Stimulated activated naive CD8-positive, alpha-beta T cell treated with anti-CD3 and anti-CD28 coated beads, Interleukin-15, Interleukin-2, amounts not matched to agents 100 ng/mL and 50 ng/mL, for 24 hours (primary cell): ENCODE data around the gene ZNF444.
A peak's percentile ranks its signal among the peaks of the same experiment; 100 is the strongest.
"Not testable (repeated sequence)": the region's sequence is repeated elsewhere in the genome, so short reads cannot be mapped to it uniquely, and the experiment has no call there.

Experiments used
- H3K27ac Mint-ChIP-seq: one replicate; pipeline ENCODE4 v1.8.0; 2021; ENCODE audit warnings: mild to moderate bottlenecking, mixed read lengths
- H3K27me3 Mint-ChIP-seq: one replicate; pipeline ENCODE4 v1.8.0; 2021; ENCODE audit warnings: mixed read lengths
- H3K36me3 Mint-ChIP-seq: one replicate; pipeline ENCODE4 v1.8.0; 2021; ENCODE audit warnings: low read depth, mixed read lengths
- H3K4me1 Mint-ChIP-seq: one replicate; pipeline ENCODE4 v1.8.0; 2021; ENCODE audit warnings: low read depth, mixed read lengths
- H3K4me3 Mint-ChIP-seq: one replicate; pipeline ENCODE4 v1.8.0; 2021; ENCODE audit warnings: mild to moderate bottlenecking, mixed read lengths
- H3K9me3 Mint-ChIP-seq: one replicate; pipeline ENCODE4 v1.8.0; 2021; ENCODE audit warnings: mixed read lengths

Gene ZNF444

DNA sequence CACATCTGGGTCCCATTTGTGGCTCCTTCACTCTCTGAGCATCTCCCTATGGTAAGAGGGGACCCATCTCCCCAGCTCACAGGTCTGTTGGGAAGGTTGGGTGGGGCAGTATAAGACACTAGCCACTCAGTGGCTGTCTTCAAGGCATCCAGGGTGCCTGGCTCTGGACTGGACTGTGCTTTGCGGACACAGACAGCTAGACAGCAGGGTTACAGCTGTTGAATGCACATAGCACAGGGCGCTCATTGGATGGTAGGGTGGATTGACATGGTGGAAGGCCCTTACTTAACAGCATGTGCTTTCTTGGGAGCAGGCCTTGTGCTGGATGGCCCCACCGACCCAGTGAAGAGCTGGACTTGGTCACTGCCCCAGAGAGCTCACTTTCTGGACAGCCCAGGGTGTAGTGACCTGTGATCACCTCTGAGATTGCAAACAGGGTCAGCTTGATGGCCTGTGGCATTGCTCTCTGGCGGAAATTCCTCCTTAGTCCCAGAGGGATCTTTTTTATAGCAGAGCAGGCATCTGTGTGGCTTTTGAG lies 1.9 kb downstream of the ZNF444 start:
- H3K27ac Mint-ChIP-seq = peak overlapping the region; percentile 26
- H3K4me1 Mint-ChIP-seq = peaks cover 27% of the 10 kb centered on the region
- H3K4me3 Mint-ChIP-seq = no peak overlapping the region
- H3K9me3 Mint-ChIP-seq = no peaks in the 10 kb centered on the region
- H3K36me3 Mint-ChIP-seq = peaks cover 5% of the 10 kb centered on the region
- no peaks in the 10 kb centered on the region for H3K27me3 Mint-ChIP-seq

DNA sequence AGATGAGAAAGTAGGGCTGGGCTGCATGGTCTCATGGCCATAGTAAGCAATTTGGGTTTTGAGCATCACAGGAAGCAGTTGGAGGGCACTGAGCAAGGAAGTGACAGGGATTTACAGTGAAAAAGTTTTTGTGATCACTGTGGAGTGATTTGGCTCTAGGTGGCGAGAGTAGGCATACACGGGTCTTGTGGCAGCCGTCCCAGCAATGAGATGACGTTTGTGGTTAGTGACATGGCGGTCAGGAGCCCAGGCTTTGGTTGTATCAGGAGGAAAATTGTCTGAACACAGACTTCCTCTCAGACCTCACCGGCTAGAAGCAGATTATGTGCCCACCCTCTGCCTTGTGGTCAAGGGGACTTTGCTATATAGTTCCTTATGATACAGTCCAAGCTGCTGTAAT lies 3.3 kb downstream of the ZNF444 start:
- H3K9me3 Mint-ChIP-seq = no peaks in the 10 kb centered on the region
- no peak overlapping the region for H3K27ac Mint-ChIP-seq
- H3K27me3 Mint-ChIP-seq = no peaks in the 10 kb centered on the region
- H3K4me1 Mint-ChIP-seq = peaks cover 27% of the 10 kb centered on the region
- H3K36me3 Mint-ChIP-seq = peaks cover 13% of the 10 kb centered on the region
- H3K4me3 Mint-ChIP-seq = peak overlapping the region; percentile 4

DNA sequence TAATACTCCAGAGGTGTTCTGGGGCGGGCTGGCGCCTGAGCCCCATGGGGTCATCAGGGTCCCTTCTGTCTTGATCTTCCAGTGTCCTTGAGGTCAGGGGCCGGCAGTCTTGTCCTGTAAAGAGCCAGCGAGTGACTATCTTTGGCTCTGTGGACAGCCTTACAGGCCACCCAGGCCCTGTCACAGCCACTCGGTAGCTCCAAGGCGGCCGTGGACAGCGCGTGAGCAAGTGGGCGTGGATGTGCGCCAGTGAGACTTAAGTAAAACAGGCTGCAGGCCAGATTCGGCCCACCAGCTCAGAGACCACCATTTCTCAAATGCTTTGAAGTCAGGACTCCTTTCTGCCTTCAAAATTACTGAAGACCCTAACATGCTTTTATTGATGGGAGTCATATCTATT lies 3.7 kb downstream of the ZNF444 start:
- peaks cover 24% of the 10 kb centered on the region for H3K4me1 Mint-ChIP-seq
- H3K27ac Mint-ChIP-seq = no peak overlapping the region
- no peak overlapping the region for H3K4me3 Mint-ChIP-seq
- no peaks in the 10 kb centered on the region for H3K9me3 Mint-ChIP-seq
- peaks cover 17% of the 10 kb centered on the region for H3K36me3 Mint-ChIP-seq
- H3K27me3 Mint-ChIP-seq = no peaks in the 10 kb centered on the region

DNA sequence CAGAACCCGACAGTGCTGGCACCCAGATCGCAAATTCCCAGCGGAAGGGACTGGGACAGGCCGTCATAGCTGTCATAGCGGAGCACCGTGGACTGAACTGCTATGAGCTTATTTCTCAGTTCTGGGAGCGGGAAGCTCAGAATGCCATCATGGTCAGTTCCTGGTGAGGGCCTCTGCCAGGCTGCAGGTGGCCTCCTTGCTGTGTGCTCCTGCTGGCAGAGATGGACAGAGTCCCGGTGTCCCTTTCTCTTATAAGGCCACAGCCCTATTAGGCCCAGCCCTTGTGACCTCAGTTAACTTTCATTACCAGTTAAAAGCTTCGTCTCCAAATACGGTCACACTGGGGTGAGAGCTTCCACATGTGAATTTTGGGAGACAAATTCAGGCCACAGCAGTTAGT lies 4.6 kb downstream of the ZNF444 start:
- Mint-ChIP-seq H3K36me3 (peaks cover 21% of the 10 kb centered on the region), H3K27me3 (no peaks in the 10 kb centered on the region), H3K4me3 (no peak overlapping the region), H3K9me3 (no peaks in the 10 kb centered on the region), H3K4me1 (peaks cover 15% of the 10 kb centered on the region), H3K27ac (no peak overlapping the region)

DNA sequence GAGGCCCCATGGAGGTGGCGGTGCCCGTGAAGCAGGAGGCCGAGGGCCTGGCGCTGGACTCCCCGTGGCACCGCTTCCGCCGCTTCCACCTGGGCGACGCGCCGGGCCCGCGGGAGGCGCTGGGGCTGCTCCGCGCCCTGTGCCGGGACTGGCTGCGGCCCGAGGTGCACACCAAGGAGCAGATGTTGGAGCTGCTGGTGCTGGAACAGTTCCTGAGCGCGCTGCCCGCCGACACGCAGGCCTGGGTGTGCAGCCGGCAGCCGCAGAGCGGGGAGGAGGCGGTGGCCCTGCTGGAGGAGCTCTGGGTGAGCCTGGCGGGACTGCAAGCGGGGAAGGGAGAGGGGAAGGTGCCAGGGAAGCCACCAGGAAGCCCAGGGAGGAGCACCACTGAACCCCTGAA lies 5.8 kb downstream of the ZNF444 start:
- no peaks in the 10 kb centered on the region for H3K27me3 Mint-ChIP-seq
- no peaks in the 10 kb centered on the region for H3K9me3 Mint-ChIP-seq
- no peak overlapping the region for H3K27ac Mint-ChIP-seq
- H3K4me1 Mint-ChIP-seq = peaks cover 15% of the 10 kb centered on the region
- peaks cover 21% of the 10 kb centered on the region for H3K36me3 Mint-ChIP-seq
- no peak overlapping the region for H3K4me3 Mint-ChIP-seq

DNA sequence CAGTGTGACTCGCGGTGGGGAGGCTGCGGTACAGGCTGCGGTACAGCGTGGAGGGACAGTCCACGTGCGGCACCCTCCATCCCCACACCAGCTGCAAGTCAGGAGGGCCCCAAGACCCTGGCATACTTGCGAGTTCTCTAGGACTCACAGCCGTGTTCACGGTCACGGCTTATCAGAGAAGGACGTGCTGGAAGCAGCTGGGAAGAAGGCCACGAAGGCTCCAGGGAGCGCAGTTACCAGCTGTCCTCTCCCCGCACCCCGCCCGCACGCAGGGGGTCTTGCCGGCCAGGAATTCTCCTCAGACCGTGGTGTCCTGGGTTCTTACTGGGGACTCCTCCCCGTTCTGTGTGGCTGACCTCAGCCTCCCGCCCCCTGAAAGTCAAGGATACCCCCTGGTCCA lies 6.2 kb downstream of the ZNF444 start:
- Mint-ChIP-seq H3K9me3 (no peaks in the 10 kb centered on the region), H3K27ac (no peak overlapping the region)

DNA sequence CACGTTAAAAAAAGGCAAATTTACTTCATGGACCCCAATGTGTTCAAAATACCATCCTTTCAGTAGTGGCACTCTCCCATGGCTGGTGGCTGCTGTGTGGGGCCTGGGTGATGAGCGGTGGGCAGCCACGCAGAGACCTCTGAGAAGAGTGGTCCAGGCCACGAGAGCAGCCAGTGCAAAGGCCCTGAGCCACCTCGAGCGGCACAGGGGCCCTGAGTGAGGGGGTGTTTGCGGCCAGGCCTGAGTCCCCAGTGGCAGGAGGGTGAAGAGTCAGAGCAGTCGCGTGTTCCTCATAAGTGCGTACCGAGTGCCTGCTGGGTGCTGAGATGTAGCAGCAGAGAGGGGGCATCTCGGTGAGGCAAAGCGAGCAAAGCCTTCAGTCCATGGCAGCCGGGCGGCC lies 7.0 kb downstream of the ZNF444 start:
- H3K4me3 Mint-ChIP-seq = no peak overlapping the region
- no peaks in the 10 kb centered on the region for H3K27me3 Mint-ChIP-seq
- H3K27ac Mint-ChIP-seq = peak overlapping the region; percentile 31
- H3K9me3 Mint-ChIP-seq = no peaks in the 10 kb centered on the region
- peaks cover 11% of the 10 kb centered on the region for H3K4me1 Mint-ChIP-seq
- peaks cover 21% of the 10 kb centered on the region for H3K36me3 Mint-ChIP-seq

More for the DNA sequence above, 6.2 kb downstream of the ZNF444 start:
- peaks cover 21% of the 10 kb centered on the region for H3K36me3 Mint-ChIP-seq
- H3K4me1 Mint-ChIP-seq = peaks cover 15% of the 10 kb centered on the region
- H3K4me3 Mint-ChIP-seq = no peak overlapping the region
- no peaks in the 10 kb centered on the region for H3K27me3 Mint-ChIP-seq

DNA sequence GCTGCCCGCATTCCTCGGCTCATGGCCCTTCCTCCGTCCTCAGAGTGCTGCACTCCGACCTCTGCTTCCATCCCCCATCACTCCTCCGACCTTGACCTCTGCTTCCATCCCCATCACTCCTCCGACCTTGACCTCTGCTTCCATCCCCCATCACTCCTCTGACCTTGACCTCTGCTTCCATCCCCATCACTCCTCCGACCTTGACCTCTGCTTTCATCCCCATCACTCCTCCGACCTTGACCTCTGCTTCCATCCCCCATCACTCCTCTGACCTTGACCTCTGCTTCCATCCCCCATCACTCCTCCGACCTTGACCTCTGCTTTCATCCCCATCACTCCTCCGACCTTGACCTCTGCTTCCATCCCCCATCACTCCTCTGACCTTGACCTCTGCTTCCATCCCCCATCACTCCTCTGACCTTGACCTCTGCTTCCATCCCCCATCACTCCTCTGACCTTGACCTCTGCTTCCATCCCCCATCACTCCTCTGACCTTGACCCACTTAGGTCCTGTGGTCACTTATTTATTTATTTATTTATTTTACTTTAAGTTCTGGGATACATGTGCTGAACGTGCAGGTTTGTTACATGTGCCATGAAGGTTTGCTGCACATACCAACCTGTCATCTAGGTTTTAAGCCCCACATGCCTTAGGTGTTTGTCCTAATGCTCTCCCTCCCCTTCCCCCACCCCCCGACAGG lies 8.0 kb downstream of the ZNF444 start:
- not testable (repeated sequence) for H3K27me3 Mint-ChIP-seq, H3K4me3 Mint-ChIP-seq, H3K9me3 Mint-ChIP-seq, H3K27ac Mint-ChIP-seq
- Mint-ChIP-seq H3K4me1 (peaks cover 12% of the 10 kb centered on the region), H3K36me3 (peaks cover 24% of the 10 kb centered on the region)

DNA sequence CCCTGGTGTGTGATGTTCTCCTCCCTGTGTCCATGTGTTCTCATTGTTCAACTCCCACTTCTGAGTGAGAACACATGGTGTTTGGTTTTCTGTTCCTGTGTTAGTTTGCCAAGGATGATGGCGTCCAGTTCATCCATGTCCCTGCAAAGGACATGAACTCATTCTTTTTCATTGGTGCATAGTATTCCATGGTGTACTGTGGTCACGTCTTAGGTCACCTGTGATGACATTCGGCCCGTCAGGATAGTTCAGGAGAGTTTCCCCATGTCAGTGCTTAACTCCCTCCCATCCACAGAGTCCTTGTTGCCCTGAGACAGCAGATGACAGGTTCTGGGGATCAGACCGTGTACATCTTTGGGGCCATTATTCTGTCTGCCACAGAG lies 8.6 kb downstream of the ZNF444 start:
- H3K27ac Mint-ChIP-seq = no peak overlapping the region
- no peaks in the 10 kb centered on the region for H3K27me3 Mint-ChIP-seq
- H3K4me3 Mint-ChIP-seq = no peak overlapping the region
- peaks cover 24% of the 10 kb centered on the region for H3K36me3 Mint-ChIP-seq
- H3K4me1 Mint-ChIP-seq = peaks cover 8% of the 10 kb centered on the region
- H3K9me3 Mint-ChIP-seq = no peaks in the 10 kb centered on the region

DNA sequence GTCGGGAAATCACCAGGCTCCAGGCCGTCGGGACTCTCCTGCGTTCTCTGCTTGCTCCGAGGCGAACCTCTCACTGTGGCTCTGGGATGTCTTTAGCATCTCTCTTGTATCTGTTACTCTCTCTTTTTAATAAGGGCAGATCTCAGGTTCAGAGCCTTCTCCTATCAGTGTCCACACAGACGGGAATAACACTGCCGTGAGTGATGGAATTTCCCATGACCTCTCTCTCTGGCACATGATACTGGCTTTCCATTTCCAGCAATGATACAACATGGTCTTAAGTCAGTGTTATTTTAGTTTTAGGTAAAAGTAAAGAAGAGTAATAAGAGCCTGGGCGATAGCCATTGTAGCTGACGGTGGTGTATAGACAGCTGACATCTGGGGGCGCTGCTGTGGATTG lies 9.3 kb downstream of the ZNF444 start:
- Mint-ChIP-seq H3K4me1 (peaks cover 8% of the 10 kb centered on the region), H3K4me3 (no peak overlapping the region), H3K27me3 (no peaks in the 10 kb centered on the region), H3K27ac (no peak overlapping the region), H3K36me3 (peaks cover 24% of the 10 kb centered on the region), H3K9me3 (no peaks in the 10 kb centered on the region)

DNA sequence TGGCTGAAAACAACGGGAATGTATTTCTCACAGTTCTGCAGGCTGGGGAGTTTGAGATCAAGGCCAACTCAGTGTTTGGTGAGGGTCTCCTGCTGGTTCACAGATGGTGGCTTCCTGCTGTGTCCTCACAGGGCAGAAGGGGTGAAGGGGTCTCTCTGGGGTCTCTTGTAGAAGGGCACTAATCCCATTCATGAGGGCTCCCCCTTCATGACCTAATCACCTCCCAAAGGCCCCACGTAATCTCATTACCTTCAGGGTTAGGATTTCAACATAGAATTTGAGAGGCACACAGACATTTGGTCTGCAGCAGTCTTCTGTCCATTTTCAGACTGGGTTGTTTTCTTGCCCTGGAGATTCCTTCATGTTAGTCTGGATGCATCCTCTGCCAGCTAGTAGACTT lies 11.6 kb downstream of the ZNF444 start:
- no peak overlapping the region for H3K27ac Mint-ChIP-seq
- no peaks in the 10 kb centered on the region for H3K9me3 Mint-ChIP-seq
- peaks cover 8% of the 10 kb centered on the region for H3K4me1 Mint-ChIP-seq
- H3K36me3 Mint-ChIP-seq = peaks cover 32% of the 10 kb centered on the region
- no peaks in the 10 kb centered on the region for H3K27me3 Mint-ChIP-seq
- no peak overlapping the region for H3K4me3 Mint-ChIP-seq

DNA sequence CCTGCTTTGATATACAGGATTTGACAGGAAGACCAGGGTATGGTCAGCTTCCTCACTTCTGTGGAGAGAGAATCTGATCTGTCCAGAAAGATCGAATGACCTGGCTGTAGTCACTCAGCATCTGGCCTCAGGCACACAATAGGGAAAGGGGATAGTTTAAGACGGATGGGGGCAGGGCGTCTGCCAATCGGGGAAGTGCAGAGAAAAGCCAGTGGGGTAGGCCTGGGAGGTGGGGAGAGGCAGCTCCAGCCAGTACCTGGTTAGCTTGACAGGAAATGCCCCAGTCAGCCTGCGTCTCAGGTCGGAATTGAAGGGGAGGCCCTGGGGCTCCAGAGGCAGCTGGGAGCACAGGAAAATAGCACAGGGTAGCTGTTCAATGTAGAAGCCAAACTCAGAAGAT lies 12.4 kb downstream of the ZNF444 start:
- Mint-ChIP-seq H3K4me3 (no peak overlapping the region), H3K27ac (peak overlapping the region; percentile 39), H3K27me3 (no peaks in the 10 kb centered on the region), H3K9me3 (no peaks in the 10 kb centered on the region), H3K36me3 (peaks cover 25% of the 10 kb centered on the region), H3K4me1 (peaks cover 8% of the 10 kb centered on the region)

DNA sequence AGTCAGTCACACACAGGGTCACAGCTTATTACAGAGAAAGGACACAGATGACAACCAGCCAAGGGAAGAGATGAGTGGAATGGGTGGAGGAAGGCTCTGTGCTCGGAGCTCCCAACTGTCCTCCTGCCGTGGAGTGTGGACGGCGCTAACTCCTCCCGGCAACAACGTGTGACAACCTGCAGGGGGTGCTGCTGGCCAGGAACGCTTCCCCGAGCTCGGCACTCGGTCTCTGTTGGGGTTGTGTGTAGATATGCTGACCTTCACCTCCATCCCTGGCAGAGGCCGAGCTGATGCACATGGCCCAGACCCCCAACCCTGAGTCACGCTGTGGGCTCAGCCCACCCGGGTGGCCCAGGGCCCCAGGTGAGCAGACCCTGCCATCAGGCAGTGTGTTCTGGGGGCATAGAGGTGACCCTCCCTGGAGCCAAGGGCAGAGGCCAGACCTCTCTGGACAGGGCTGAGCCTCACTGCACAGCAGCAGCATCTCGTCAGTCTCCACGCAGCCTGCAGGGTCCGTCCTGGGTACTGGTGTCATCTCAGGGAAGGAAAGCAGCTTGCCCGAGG lies 14.1 kb downstream of the ZNF444 start:
- H3K9me3 Mint-ChIP-seq = no peaks in the 10 kb centered on the region
- H3K4me3 Mint-ChIP-seq = no peak overlapping the region
- no peaks in the 10 kb centered on the region for H3K27me3 Mint-ChIP-seq
- peaks cover 24% of the 10 kb centered on the region for H3K36me3 Mint-ChIP-seq
- peaks cover 8% of the 10 kb centered on the region for H3K4me1 Mint-ChIP-seq
- peak overlapping the region; percentile 52 for H3K27ac Mint-ChIP-seq

DNA sequence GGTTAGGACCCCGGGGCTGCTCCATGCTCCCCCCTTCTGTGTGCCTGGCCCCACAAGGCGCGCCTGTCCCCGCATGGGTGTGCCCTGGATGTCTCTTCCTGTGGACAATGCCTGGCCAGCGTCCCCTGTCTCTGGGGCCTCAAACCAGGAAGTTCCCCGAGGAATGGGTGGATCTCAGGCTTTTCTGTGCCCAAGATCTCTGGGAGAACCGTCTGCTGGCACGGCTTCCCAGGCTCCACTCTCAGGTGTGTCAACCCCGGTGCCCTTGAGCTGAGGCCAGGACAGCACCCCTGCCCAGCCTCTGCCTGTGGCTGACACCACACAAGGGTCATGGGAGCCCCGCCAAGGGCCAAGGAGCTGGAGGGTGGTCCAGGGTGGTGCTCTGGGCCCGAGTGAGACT lies 15.7 kb downstream of the ZNF444 start:
- Mint-ChIP-seq H3K36me3 (peaks cover 22% of the 10 kb centered on the region), H3K27me3 (no peaks in the 10 kb centered on the region), H3K9me3 (no peaks in the 10 kb centered on the region), H3K4me1 (peaks cover 8% of the 10 kb centered on the region), H3K4me3 (no peak overlapping the region), H3K27ac (no peak overlapping the region)

DNA sequence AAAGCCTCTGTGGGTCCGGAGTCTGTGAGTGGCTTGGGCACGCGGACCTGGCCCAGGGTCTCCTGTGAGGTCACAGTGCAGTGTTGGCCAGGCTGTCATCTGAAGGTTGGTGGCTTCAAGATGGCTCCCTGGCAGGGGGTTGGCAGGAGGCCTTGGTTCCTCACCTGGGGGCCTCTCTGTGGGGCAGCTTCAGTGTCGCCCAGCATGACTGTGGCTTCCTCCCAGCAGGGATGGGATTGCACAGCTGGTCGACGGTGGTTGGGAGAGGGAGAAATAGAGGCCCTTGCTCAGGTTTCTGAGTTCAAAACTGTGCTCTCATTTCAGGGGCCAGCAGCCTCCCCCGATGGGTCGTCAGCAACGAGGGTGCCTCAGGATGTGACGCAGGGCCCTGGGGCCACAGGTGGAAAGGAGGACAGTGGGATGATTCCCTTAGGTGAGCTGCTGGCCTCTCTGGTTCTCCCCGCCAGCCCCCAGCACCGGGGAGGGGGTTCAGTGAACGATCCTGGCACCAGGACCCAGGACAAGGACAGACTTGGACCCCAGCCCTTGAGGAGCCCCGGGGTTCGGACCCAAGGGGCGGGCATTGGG lies 17.2 kb downstream of the ZNF444 start:
- Mint-ChIP-seq H3K36me3 (peaks cover 22% of the 10 kb centered on the region), H3K9me3 (no peaks in the 10 kb centered on the region), H3K4me1 (peaks cover 16% of the 10 kb centered on the region), H3K4me3 (no peak overlapping the region), H3K27ac (no peak overlapping the region), H3K27me3 (no peaks in the 10 kb centered on the region)
